Measurements from ENCODE around the gene DNAH11. TPM values are rescaled to one million over a fixed set of nuclear protein-coding genes. Genes with fewer than 3 reads are reported as not detected.

The DNAH11 gene
- total and polyA plus RNA-seq, 11 donors: 0.04 to 0.98 (median 0.23) TPM

DNA sequence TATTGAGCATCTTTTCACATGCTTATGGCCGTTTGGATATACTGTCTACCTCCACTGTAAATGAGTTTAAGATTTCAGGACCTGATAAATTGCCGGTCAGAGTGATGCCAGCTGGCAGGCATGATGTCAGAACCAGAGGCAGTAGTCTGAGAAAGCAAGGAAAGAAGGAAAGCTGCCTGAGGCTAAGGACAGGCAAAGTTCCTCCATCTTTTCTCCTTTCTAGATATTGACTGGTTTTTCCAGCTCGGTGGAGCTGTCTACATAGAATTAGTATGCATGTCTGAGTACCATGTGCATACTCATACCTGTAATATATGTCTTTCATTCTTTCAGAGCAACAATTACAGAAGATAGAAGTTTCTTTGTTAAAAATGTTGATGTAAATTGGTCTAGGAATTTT, 350.6 kb downstream of the DNAH11 start:
- ATAC-seq: no peak
- WGBS, 4 donors: 69 to 84% (median 80%) methylated on average over 3 of the region's 3 CpGs

DNA sequence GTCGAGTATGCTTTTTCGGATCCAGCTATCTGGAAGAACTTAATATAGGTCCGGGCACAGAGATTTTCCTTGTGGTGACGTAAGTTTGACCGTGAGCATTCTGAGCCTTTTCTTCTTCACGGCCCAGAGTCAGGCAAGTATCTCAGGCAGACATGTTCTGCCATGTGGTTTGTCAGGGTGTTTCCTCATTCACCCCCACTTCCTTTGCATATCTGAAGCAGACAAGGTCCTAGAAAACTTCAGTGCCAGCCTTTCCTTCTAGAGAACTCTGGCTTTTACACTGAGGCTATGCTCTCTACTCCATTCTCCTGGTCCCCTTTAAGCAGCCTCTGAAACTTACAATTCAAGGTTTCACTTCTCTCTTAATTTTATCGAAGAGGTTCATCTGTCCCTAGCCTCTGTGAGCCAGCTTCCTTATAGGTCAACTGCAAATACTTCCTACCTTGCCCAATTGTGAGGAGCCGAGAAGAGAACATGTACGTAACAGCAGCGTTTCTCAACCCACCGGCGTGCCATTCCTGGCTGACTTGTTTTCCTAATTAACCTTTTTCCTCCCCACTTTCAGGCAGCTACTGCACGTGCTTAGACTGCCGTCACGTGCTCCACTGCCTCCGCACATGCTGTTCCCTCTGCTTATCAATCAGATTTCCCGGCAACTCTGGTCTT, 355.6 kb downstream of the DNAH11 start:
- intact Hi-C loops (cut with DNase I): loop anchor here in 1 of 10 donors (10.0 kb wide), 1 partner anchor 46 kb away; the partner anchor contains the start of gene CDCA7L
- H3K27me3 ChIP-seq: no peaks in the 10 kb centered on the region
- 69 to 77% (median 76%) methylated on average over 17 of the region's 17 CpGs for WGBS, 4 donors
- peaks cover 0 to 38% (median 17%) of the 10 kb centered on the region in 9 donors for H3K36me3 ChIP-seq
- peak overlapping the region in 1 of 12 donors; percentile 27 for H3K4me3 ChIP-seq
- no peak for TF ChIP-seq POLR2A (IDR thresholded peaks at IDR 0.05)
- TF ChIP-seq, protein P1, sequence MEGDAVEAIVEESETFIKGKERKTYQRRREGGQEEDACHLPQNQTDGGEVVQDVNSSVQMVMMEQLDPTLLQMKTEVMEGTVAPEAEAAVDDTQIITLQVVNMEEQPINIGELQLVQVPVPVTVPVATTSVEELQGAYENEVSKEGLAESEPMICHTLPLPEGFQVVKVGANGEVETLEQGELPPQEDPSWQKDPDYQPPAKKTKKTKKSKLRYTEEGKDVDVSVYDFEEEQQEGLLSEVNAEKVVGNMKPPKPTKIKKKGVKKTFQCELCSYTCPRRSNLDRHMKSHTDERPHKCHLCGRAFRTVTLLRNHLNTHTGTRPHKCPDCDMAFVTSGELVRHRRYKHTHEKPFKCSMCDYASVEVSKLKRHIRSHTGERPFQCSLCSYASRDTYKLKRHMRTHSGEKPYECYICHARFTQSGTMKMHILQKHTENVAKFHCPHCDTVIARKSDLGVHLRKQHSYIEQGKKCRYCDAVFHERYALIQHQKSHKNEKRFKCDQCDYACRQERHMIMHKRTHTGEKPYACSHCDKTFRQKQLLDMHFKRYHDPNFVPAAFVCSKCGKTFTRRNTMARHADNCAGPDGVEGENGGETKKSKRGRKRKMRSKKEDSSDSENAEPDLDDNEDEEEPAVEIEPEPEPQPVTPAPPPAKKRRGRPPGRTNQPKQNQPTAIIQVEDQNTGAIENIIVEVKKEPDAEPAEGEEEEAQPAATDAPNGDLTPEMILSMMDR (IDR thresholded peaks at IDR 0.05): no peak
- no peak for DNase-seq
- peak overlapping the region in 2 of 12 donors; percentile 38 to 71 for H3K27ac ChIP-seq
- no peaks in the 10 kb centered on the region for H3K9me3 ChIP-seq
- H3K4me1 ChIP-seq: peaks cover 0 to 20% (median 0%) of the 10 kb centered on the region in 12 donors
- peak in 3 of 4 donors; percentile 48 to 72 (median 63) for ATAC-seq

More for the DNA sequence above, 350.6 kb downstream of the DNAH11 start:
- intact Hi-C loops (cut with DNase I): loop anchor here in 1 of 10 donors (10.0 kb wide), 1 partner anchor 51 kb away; the partner anchor contains the start of gene CDCA7L
- Histone ChIP-seq H3K9me3 (no peaks in the 10 kb centered on the region), H3K27me3 (no peaks in the 10 kb centered on the region), H3K27ac (no peak overlapping the region), H3K4me3 (no peak overlapping the region), H3K4me1 (peaks cover 0 to 16% (median 0%) of the 10 kb centered on the region in 12 donors), H3K36me3 (no peaks in the 10 kb centered on the region)
- no peak for DNase-seq
- no peak for TF ChIP-seq POLR2A (IDR thresholded peaks at IDR 0.05)
- TF ChIP-seq, protein P1 (IDR thresholded peaks at IDR 0.05): no peak

DNA sequence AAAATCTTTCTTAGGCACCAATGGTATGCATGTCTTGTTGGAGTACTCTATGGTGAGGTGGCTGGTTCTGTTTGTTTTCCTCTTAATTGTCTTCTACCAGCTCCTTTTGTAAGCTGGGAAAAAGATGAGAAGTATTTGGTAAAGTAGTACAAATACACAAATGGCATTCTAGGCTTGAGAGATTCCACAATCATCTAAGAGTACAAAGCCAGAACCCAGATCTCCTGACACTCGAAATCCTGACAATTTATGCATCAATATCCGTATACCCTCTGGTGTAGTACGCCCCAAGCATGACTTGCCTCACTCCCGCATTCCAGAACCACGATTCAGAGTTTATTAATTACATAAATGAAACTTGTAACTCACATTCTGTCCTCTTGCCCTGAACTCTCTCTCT, 359.4 kb downstream of the DNAH11 start:
- Histone ChIP-seq H3K9me3 (no peaks in the 10 kb centered on the region), H3K27ac (no peak overlapping the region), H3K4me3 (no peak overlapping the region), H3K27me3 (no peaks in the 10 kb centered on the region), H3K36me3 (peaks cover 0 to 76% (median 46%) of the 10 kb centered on the region in 9 donors), H3K4me1 (peaks cover 0 to 15% (median 0%) of the 10 kb centered on the region in 12 donors)
- DNase-seq (no peak), ATAC-seq (no peak)
- no peak for TF ChIP-seq POLR2A (IDR thresholded peaks at IDR 0.05)
- TF ChIP-seq, protein P1 (IDR thresholded peaks at IDR 0.05): no peak
- WGBS, 4 donors: 64 to 79% (median 73%) methylated on average over 5 of the region's 5 CpGs
- intact Hi-C loops (cut with DNase I): loop anchor here in 1 of 10 donors (10.0 kb wide), 1 partner anchor 103 kb away; no protein-coding TSS in a partner anchor

- Histone ChIP-seq H3K27ac (no peak overlapping the region), H3K4me3 (no peak overlapping the region), H3K9me3 (no peaks in the 10 kb centered on the region), H3K4me1 (peaks cover 0 to 8% (median 1%) of the 10 kb centered on the region in 12 donors), H3K36me3 (peaks cover 0 to 86% (median 53%) of the 10 kb centered on the region in 9 donors), H3K27me3 (no peaks in the 10 kb centered on the region)
- intact Hi-C loops (cut with DNase I): loop anchor here in 1 of 10 donors (10.0 kb wide), 1 partner anchor 102 kb away; no protein-coding TSS in a partner anchor
- DNase-seq (no peak), ATAC-seq (peak in 1 of 4 donors; percentile 28)
- TF ChIP-seq, protein P1 (IDR thresholded peaks at IDR 0.05): no peak
- WGBS, 4 donors: 68 to 75% (median 73%) methylated on average over 14 of the region's 14 CpGs
Observed at GRCh38 chr7:21903020-21903786, 360.4 kb downstream of the DNAH11 start.
